ENCODE measurements around the gene SDK2. TPM values are rescaled to one million over a fixed set of nuclear protein-coding genes. Genes with fewer than 3 reads are reported as not detected.

The SDK2 gene
- total RNA-seq, 2 experiments from 2014 or later: 2.4 to 2.5 TPM

- Mint-ChIP-seq H3K4me3 (no peak overlapping the region), H3K27me3 (peaks cover 5% of the 10 kb centered on the region), H3K27ac (no peak overlapping the region), H3K36me3 (ENCODE audit: low read depth) (no peaks in the 10 kb centered on the region), H3K4me1 (no peaks in the 10 kb centered on the region), H3K9me3 (no peaks in the 10 kb centered on the region)
- DNase-seq: no peak
- CTCF ChIA-PET: interaction anchor here (0.6 to 6.7 kb wide), 5 partner anchors 114 to 642 kb away, joined by 3 to 102 read pairs (median 11); a partner anchor contains a TSS
- POLR2A ChIA-PET: no interaction called here
Measured at GRCh38 chr17:73368085-73368631, 276.1 kb downstream of the SDK2 start.

- POLR2A ChIA-PET: no interaction called here
- Mint-ChIP-seq H3K36me3 (ENCODE audit: low read depth) (no peaks in the 10 kb centered on the region), H3K9me3 (no peaks in the 10 kb centered on the region), H3K27me3 (peaks cover 3% of the 10 kb centered on the region), H3K4me3 (no peak overlapping the region), H3K27ac (no peak overlapping the region), H3K4me1 (no peaks in the 10 kb centered on the region)
- no peak for DNase-seq
- CTCF ChIA-PET: interaction anchor here (0.6 to 0.7 kb wide), 2 partner anchors 55 to 641 kb away, joined by 3 read pairs; no protein-coding TSS in a partner anchor
Measured at GRCh38 chr17:73365906-73366623, 278.2 kb downstream of the SDK2 start.

- CTCF ChIA-PET: interaction anchor here (0.6 kb wide), 1 partner anchor 642 kb away, joined by 3 read pairs; no protein-coding TSS in a partner anchor
- no peaks in the 10 kb centered on the region for H3K4me1 Mint-ChIP-seq
- H3K4me3 Mint-ChIP-seq: no peak overlapping the region
Measured at GRCh38 chr17:73365301-73365874, 278.9 kb downstream of the SDK2 start.

GRCh38 chr17:73364155-73364522, 280.1 kb downstream of the SDK2 start:
- H3K4me1 Mint-ChIP-seq: no peaks in the 10 kb centered on the region
- no peaks in the 10 kb centered on the region for H3K9me3 Mint-ChIP-seq
- H3K27me3 Mint-ChIP-seq: no peaks in the 10 kb centered on the region
- CTCF ChIA-PET: no interaction called here
- H3K4me3 Mint-ChIP-seq: no peak overlapping the region
- POLR2A ChIA-PET: no interaction called here
- DNase-seq: no peak
- no peaks in the 10 kb centered on the region for H3K36me3 Mint-ChIP-seq (ENCODE audit: low read depth)
- no peak overlapping the region for H3K27ac Mint-ChIP-seq

More at GRCh38 chr17:73365301-73365874, 278.9 kb downstream of the SDK2 start:
- H3K9me3 Mint-ChIP-seq: no peaks in the 10 kb centered on the region
- no peak overlapping the region for H3K27ac Mint-ChIP-seq
- DNase-seq: no peak
- no peaks in the 10 kb centered on the region for H3K27me3 Mint-ChIP-seq
- POLR2A ChIA-PET: no interaction called here
- H3K36me3 Mint-ChIP-seq (ENCODE audit: low read depth): no peaks in the 10 kb centered on the region

- Mint-ChIP-seq H3K27me3 (no peaks in the 10 kb centered on the region), H3K4me3 (no peak overlapping the region), H3K36me3 (ENCODE audit: low read depth) (no peaks in the 10 kb centered on the region), H3K27ac (no peak overlapping the region), H3K9me3 (no peaks in the 10 kb centered on the region), H3K4me1 (no peaks in the 10 kb centered on the region)
- no peak for DNase-seq
- ChIA-PET CTCF (no interaction called here), POLR2A (no interaction called here)
Measured at GRCh38 chr17:73363442-73364154, 280.6 kb downstream of the SDK2 start.

GRCh38 chr17:73362697-73363096, 281.5 kb downstream of the SDK2 start:
- Mint-ChIP-seq H3K4me3 (no peak overlapping the region), H3K27ac (no peak overlapping the region), H3K27me3 (no peaks in the 10 kb centered on the region), H3K36me3 (ENCODE audit: low read depth) (no peaks in the 10 kb centered on the region), H3K9me3 (no peaks in the 10 kb centered on the region), H3K4me1 (no peaks in the 10 kb centered on the region)
- no peak for DNase-seq
- POLR2A ChIA-PET: no interaction called here
- CTCF ChIA-PET: interaction anchor here (1.2 kb wide), 1 partner anchor 106 kb away, joined by 3 read pairs; no protein-coding TSS in a partner anchor

GRCh38 chr17:73360961-73361761, 283.1 kb downstream of the SDK2 start:
- Mint-ChIP-seq H3K27ac (no peak overlapping the region), H3K9me3 (no peaks in the 10 kb centered on the region), H3K4me1 (no peaks in the 10 kb centered on the region), H3K36me3 (ENCODE audit: low read depth) (no peaks in the 10 kb centered on the region), H3K27me3 (no peaks in the 10 kb centered on the region), H3K4me3 (no peak overlapping the region)
- DNase-seq: no peak
- POLR2A ChIA-PET: no interaction called here
- CTCF ChIA-PET: interaction anchor here (1.0 kb wide), 1 partner anchor 9 kb away, joined by 3 read pairs; no protein-coding TSS in a partner anchor

- ChIA-PET POLR2A (no interaction called here), CTCF (interaction anchor here (1.1 kb wide), 1 partner anchor 10 kb away, joined by 3 read pairs; no protein-coding TSS in a partner anchor)
- Mint-ChIP-seq H3K4me3 (no peak overlapping the region), H3K27me3 (no peaks in the 10 kb centered on the region), H3K27ac (no peak overlapping the region), H3K4me1 (no peaks in the 10 kb centered on the region), H3K36me3 (ENCODE audit: low read depth) (no peaks in the 10 kb centered on the region), H3K9me3 (no peaks in the 10 kb centered on the region)
- DNase-seq: no peak
Measured at GRCh38 chr17:73359987-73360410, 284.2 kb downstream of the SDK2 start.

- Mint-ChIP-seq H3K4me1 (no peaks in the 10 kb centered on the region), H3K4me3 (no peak overlapping the region), H3K27ac (no peak overlapping the region), H3K36me3 (ENCODE audit: low read depth) (no peaks in the 10 kb centered on the region), H3K9me3 (no peaks in the 10 kb centered on the region), H3K27me3 (no peaks in the 10 kb centered on the region)
- CTCF ChIA-PET: interaction anchor here (1.1 kb wide), 1 partner anchor 11 kb away, joined by 3 read pairs; no protein-coding TSS in a partner anchor
- POLR2A ChIA-PET: no interaction called here
- DNase-seq: no peak
Measured at GRCh38 chr17:73359352-73359751, 284.9 kb downstream of the SDK2 start.

- no peak for DNase-seq
- H3K4me3 Mint-ChIP-seq: no peak overlapping the region
- H3K9me3 Mint-ChIP-seq: no peaks in the 10 kb centered on the region
- no peak overlapping the region for H3K27ac Mint-ChIP-seq
- CTCF ChIA-PET: interaction anchor here (1.1 kb wide), 1 partner anchor 11 kb away, joined by 3 read pairs; no protein-coding TSS in a partner anchor
- H3K36me3 Mint-ChIP-seq (ENCODE audit: low read depth): no peaks in the 10 kb centered on the region
- H3K27me3 Mint-ChIP-seq: no peaks in the 10 kb centered on the region
- no peaks in the 10 kb centered on the region for H3K4me1 Mint-ChIP-seq
- POLR2A ChIA-PET: no interaction called here
Measured at GRCh38 chr17:73358668-73359067, 285.6 kb downstream of the SDK2 start.

GRCh38 chr17:73357981-73358380, 286.3 kb downstream of the SDK2 start:
- no peaks in the 10 kb centered on the region for H3K27me3 Mint-ChIP-seq
- ChIA-PET POLR2A (no interaction called here), CTCF (no interaction called here)
- H3K4me3 Mint-ChIP-seq: no peak overlapping the region
- DNase-seq: no peak
- no peaks in the 10 kb centered on the region for H3K36me3 Mint-ChIP-seq (ENCODE audit: low read depth)
- no peak overlapping the region for H3K27ac Mint-ChIP-seq
- no peaks in the 10 kb centered on the region for H3K4me1 Mint-ChIP-seq
- no peaks in the 10 kb centered on the region for H3K9me3 Mint-ChIP-seq

GRCh38 chr17:73357318-73357717, 286.9 kb downstream of the SDK2 start:
- H3K4me3 Mint-ChIP-seq: no peak overlapping the region
- CTCF ChIA-PET: interaction anchor here (1.3 kb wide), 1 partner anchor 13 kb away, joined by 4 read pairs; no protein-coding TSS in a partner anchor
- no peak overlapping the region for H3K27ac Mint-ChIP-seq
- H3K27me3 Mint-ChIP-seq: no peaks in the 10 kb centered on the region
- POLR2A ChIA-PET: no interaction called here
- H3K36me3 Mint-ChIP-seq (ENCODE audit: low read depth): no peaks in the 10 kb centered on the region
- H3K4me1 Mint-ChIP-seq: no peaks in the 10 kb centered on the region
- DNase-seq: no peak
- H3K9me3 Mint-ChIP-seq: no peaks in the 10 kb centered on the region

Data from activated CD4-positive, alpha-beta memory T cell treated with anti-CD3 and anti-CD28 coated beads, Interleukin-2, amount 10 ng/mL, durations not matched to agents 7 days and 5 days (primary cell).